ENCODE results near the gene FAM193A.

GRCh38 chr4:2771264-2771663 is 234.8 kb downstream of the FAM193A start:
- TF ChIP-seq CTCF (conservative IDR thresholded peaks at IDR 0.05; ENCODE audit: low read depth in 2 of 2) = no peak
- no peak for TF ChIP-seq REST (IDR thresholded peaks at IDR 0.05; ENCODE audit: unreplicated experiment)
- no peak for TF ChIP-seq EZH2 (IDR thresholded peaks at IDR 0.05; ENCODE audit: low read depth, unreplicated experiment)
- TF ChIP-seq CREB1 (CRISPR knock-in tag; IDR thresholded peaks at IDR 0.05; ENCODE audit: low read depth) = no peak
- TF ChIP-seq POLR2AphosphoS5 (IDR thresholded peaks at IDR 0.05; ENCODE audit: low read depth) = no peak
